ENCODE data around the gene ATP11A.
A peak's percentile ranks its signal among the peaks of the same experiment; 100 is the strongest.

The ATP11A gene

DNA sequence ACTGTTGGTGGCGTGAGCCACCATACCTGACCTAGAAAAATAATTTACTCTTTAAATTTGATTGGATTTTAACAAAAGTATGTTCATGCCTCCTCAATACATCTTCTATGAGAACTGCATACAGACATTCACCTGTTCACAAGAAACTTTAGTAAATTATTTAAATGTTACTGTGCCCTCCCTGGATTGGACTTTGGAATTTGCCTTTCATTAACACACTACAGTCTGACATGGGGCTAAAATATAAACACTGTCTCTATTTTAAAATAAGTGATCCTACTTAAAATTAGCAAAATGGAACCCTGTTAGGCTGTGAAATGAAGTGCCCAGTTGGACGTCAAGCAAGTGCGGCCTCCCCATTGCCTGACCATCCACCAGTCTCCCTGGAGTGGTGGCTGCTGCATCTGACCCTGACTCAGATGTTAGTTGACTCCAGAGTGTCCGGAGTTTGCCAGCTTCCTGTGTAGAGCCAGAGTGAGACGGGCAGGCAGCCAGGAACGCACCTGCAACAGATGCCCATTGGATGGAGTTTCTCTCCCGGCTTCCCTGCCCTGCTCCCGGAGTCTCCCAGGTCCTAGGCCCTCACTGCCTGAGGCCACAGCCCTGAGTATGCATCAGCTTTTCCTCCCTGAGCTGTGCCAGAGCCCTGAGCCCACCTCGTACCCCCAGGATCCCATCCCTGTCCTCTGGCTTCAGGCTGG is 45.9 kb upstream of the ATP11A start:
- Histone ChIP-seq H3K27me3 (ENCODE audit: control insufficient read depth in 1 of 2, insufficient read depth in 1 of 2, low read length in 2 of 2) (peaks cover 12 to 31% of the 10 kb centered on the region in 2 experiments), H3K36me3 (ENCODE audit: control insufficient read depth in 1 of 2, insufficient read depth in 2 of 2, low read depth in 1 of 2, low read length in 2 of 2) (no peaks in the 10 kb centered on the region), H4K91ac (ENCODE audit: low read length) (no peak overlapping the region), H2AFZ (ENCODE audit: low read depth, low read length) (no peak overlapping the region), H3K4me1 (ENCODE audit: control insufficient read depth, insufficient read depth, low read depth, low read length) (peaks cover 6% of the 10 kb centered on the region), H3K18ac (ENCODE audit: low read depth in 1 of 2, low read length in 2 of 2) (no peak overlapping the region), H2BK120ac (ENCODE audit: low read depth, low read length) (no peak overlapping the region), H2BK15ac (ENCODE audit: low read depth, poor library complexity, severe bottlenecking) (no peak overlapping the region), H2AK5ac (ENCODE audit: low read length, severe bottlenecking) (no peak overlapping the region), H3K23ac (ENCODE audit: low read length in 2 of 2) (no peak overlapping the region), H3K27ac (ENCODE audit: low read length, poor library complexity, severe bottlenecking) (no peak overlapping the region), H3K79me1 (replicated peaks; ENCODE audit: low read length, poor library complexity, severe bottlenecking) (no peaks in the 10 kb centered on the region), H4K8ac (ENCODE audit: low read length) (no peak overlapping the region), H3K4me3 (ENCODE audit: insufficient read depth in 1 of 2, low read depth in 1 of 2, low read length in 2 of 2) (no peak overlapping the region), H3K4me2 (ENCODE audit: low read length, poor library complexity, severe bottlenecking) (no peak overlapping the region), H2BK12ac (ENCODE audit: low read length in 2 of 2) (no peak overlapping the region), H3K4ac (ENCODE audit: low read depth in 1 of 2, low read length in 2 of 2) (no peak overlapping the region), H3K9me3 (ENCODE audit: control insufficient read depth, low read length) (no peaks in the 10 kb centered on the region), H3K9ac (ENCODE audit: low read length) (no peak overlapping the region), H3K14ac (ENCODE audit: low read length in 2 of 2) (no peak overlapping the region), H2BK5ac (ENCODE audit: low read depth, low read length, poor library complexity, severe bottlenecking) (no peak overlapping the region)
- WGBS, result 87% methylated on average over 7 of the region's 9 CpGs
- DNase-seq, result no peak

DNA sequence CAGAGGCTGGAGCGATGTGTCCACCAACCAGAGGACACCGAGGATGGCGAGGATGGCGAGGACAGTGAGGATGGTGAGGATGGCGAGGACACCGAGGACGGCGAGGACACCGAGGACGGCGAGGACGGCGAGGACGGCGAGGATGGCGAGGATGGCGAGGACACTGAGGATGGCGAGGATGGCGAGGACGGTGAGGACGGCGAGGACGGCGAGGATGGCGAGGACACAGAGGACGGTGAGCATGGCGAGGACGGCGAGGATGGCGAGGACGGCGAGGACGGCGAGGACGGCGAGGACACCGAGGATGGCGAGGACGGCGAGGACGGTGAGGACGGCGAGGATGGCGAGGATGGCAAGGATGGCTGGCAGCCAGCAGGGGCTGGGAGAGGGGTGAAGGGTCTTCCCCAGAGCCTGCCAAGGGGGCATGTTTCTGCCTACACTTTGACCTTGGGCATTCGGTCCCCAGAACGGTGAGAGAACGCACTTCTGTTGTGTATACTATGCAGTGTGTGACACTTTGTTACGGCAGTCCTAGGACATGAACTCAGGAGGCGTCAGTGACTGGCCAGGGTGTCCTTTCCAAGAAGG is 44.4 kb upstream of the ATP11A start:
- H3K4me2 ChIP-seq (ENCODE audit: low read length, poor library complexity, severe bottlenecking), result no peak overlapping the region
- peak overlapping the region in 1 of 2 experiments; percentile 36 for H3K4ac ChIP-seq (ENCODE audit: low read depth in 1 of 2, low read length in 2 of 2)
- no peak overlapping the region for H3K4me3 ChIP-seq (ENCODE audit: insufficient read depth in 1 of 2, low read depth in 1 of 2, low read length in 2 of 2)
- no peak overlapping the region for H2BK12ac ChIP-seq (ENCODE audit: low read length in 2 of 2)
- no peak overlapping the region for H2BK15ac ChIP-seq (ENCODE audit: low read depth, poor library complexity, severe bottlenecking)
- peaks cover 0 to 16% of the 10 kb centered on the region in 2 experiments for H3K27me3 ChIP-seq (ENCODE audit: control insufficient read depth in 1 of 2, insufficient read depth in 1 of 2, low read length in 2 of 2)
- peak overlapping the region; percentile 79 for H4K91ac ChIP-seq (ENCODE audit: low read length)
- no peaks in the 10 kb centered on the region for H3K36me3 ChIP-seq (ENCODE audit: control insufficient read depth in 1 of 2, insufficient read depth in 2 of 2, low read depth in 1 of 2, low read length in 2 of 2)
- no peak overlapping the region for H3K27ac ChIP-seq (ENCODE audit: low read length, poor library complexity, severe bottlenecking)
- no peak overlapping the region for H2AK5ac ChIP-seq (ENCODE audit: low read length, severe bottlenecking)
- WGBS, result 95% methylated on average over 49 of the region's 49 CpGs
- no peak overlapping the region for H4K8ac ChIP-seq (ENCODE audit: low read length)
- no peaks in the 10 kb centered on the region for H3K9me3 ChIP-seq (ENCODE audit: control insufficient read depth, low read length)
- no peaks in the 10 kb centered on the region for H3K79me1 ChIP-seq (replicated peaks; ENCODE audit: low read length, poor library complexity, severe bottlenecking)
- DNase-seq, result no peak
- peak overlapping the region in 1 of 2 experiments; percentile 39 for H3K14ac ChIP-seq (ENCODE audit: low read length in 2 of 2)
- H2AFZ ChIP-seq (ENCODE audit: low read depth, low read length), result no peak overlapping the region
- H3K4me1 ChIP-seq (ENCODE audit: control insufficient read depth, insufficient read depth, low read depth, low read length), result peaks cover 6% of the 10 kb centered on the region
- no peak overlapping the region for H2BK5ac ChIP-seq (ENCODE audit: low read depth, low read length, poor library complexity, severe bottlenecking)
- no peak overlapping the region for H3K23ac ChIP-seq (ENCODE audit: low read length in 2 of 2)
- no peak overlapping the region for H3K9ac ChIP-seq (ENCODE audit: low read length)
- H2BK120ac ChIP-seq (ENCODE audit: low read depth, low read length), result no peak overlapping the region
- no peak overlapping the region for H3K18ac ChIP-seq (ENCODE audit: low read depth in 1 of 2, low read length in 2 of 2)

DNA sequence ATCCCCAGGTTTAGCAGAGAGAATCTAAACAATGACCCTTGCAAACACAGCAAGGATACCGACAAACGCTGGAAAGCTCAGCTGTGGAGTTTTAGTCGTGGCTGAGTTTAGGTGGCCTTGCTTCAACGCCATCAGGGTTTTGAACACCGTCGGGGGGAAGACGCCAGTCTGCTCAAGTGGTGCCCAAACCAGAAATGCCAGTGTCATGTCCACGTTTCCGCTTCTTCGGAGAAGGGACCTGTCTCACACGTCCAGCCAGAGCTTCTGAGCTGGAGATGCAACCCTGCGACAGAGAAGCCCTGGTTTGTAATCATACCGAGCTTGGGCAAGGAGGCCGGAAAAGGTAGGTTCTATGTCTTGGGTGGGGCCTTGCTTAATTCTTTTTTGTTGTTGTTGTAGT is 42.6 kb upstream of the ATP11A start:
- no peak overlapping the region for H2BK12ac ChIP-seq (ENCODE audit: low read length in 2 of 2)
- H3K9ac ChIP-seq (ENCODE audit: low read length), result no peak overlapping the region

DNA sequence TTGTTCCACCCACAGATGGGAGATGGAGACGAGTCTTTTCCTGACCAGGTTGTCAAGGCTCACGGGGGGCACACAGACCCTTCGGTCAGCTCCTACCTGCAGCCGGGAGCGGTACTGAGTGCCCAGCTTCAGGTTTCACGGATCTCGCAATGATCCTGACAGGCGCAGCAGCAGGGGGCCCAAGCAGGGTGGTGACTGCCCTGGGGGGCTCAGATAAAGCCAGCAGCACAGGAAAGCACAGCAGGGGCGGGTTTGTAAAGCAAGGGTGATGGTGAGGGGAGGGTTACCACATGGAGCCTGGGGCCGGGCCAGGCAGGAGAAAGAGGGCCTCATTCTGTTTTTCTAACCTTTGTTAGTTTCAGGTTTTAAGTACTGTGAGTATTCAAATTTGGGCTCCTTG is 41.7 kb upstream of the ATP11A start:
- Histone ChIP-seq H3K23ac (ENCODE audit: low read length in 2 of 2) (no peak overlapping the region), H2BK120ac (ENCODE audit: low read depth, low read length) (no peak overlapping the region), H2BK12ac (ENCODE audit: low read length in 2 of 2) (no peak overlapping the region), H2AFZ (ENCODE audit: low read depth, low read length) (no peak overlapping the region), H3K9ac (ENCODE audit: low read length) (no peak overlapping the region), H2AK5ac (ENCODE audit: low read length, severe bottlenecking) (no peak overlapping the region), H4K91ac (ENCODE audit: low read length) (no peak overlapping the region), H3K18ac (ENCODE audit: low read depth in 1 of 2, low read length in 2 of 2) (no peak overlapping the region), H3K4me2 (ENCODE audit: low read length, poor library complexity, severe bottlenecking) (no peak overlapping the region), H3K4me3 (ENCODE audit: insufficient read depth in 1 of 2, low read depth in 1 of 2, low read length in 2 of 2) (no peak overlapping the region), H3K27ac (ENCODE audit: low read length, poor library complexity, severe bottlenecking) (no peak overlapping the region), H3K27me3 (ENCODE audit: control insufficient read depth in 1 of 2, insufficient read depth in 1 of 2, low read length in 2 of 2) (peaks cover 0 to 3% of the 10 kb centered on the region in 2 experiments), H3K4me1 (ENCODE audit: control insufficient read depth, insufficient read depth, low read depth, low read length) (peaks cover 8% of the 10 kb centered on the region), H2BK5ac (ENCODE audit: low read depth, low read length, poor library complexity, severe bottlenecking) (no peak overlapping the region), H2BK15ac (ENCODE audit: low read depth, poor library complexity, severe bottlenecking) (no peak overlapping the region), H3K4ac (ENCODE audit: low read depth in 1 of 2, low read length in 2 of 2) (no peak overlapping the region), H3K9me3 (ENCODE audit: control insufficient read depth, low read length) (no peaks in the 10 kb centered on the region), H4K8ac (ENCODE audit: low read length) (peak overlapping the region; percentile 55), H3K79me1 (replicated peaks; ENCODE audit: low read length, poor library complexity, severe bottlenecking) (no peaks in the 10 kb centered on the region), H3K36me3 (ENCODE audit: control insufficient read depth in 1 of 2, insufficient read depth in 2 of 2, low read depth in 1 of 2, low read length in 2 of 2) (no peaks in the 10 kb centered on the region), H3K14ac (ENCODE audit: low read length in 2 of 2) (no peak overlapping the region)
- WGBS, result 75% methylated on average over 10 of the region's 10 CpGs
- DNase-seq, result no peak

More for the DNA sequence above, 42.6 kb upstream of the ATP11A start:
- Histone ChIP-seq H3K4me2 (ENCODE audit: low read length, poor library complexity, severe bottlenecking) (no peak overlapping the region), H4K91ac (ENCODE audit: low read length) (no peak overlapping the region), H2BK5ac (ENCODE audit: low read depth, low read length, poor library complexity, severe bottlenecking) (no peak overlapping the region), H3K4me3 (ENCODE audit: insufficient read depth in 1 of 2, low read depth in 1 of 2, low read length in 2 of 2) (no peak overlapping the region), H3K36me3 (ENCODE audit: control insufficient read depth in 1 of 2, insufficient read depth in 2 of 2, low read depth in 1 of 2, low read length in 2 of 2) (no peaks in the 10 kb centered on the region), H3K23ac (ENCODE audit: low read length in 2 of 2) (no peak overlapping the region), H2AK5ac (ENCODE audit: low read length, severe bottlenecking) (no peak overlapping the region), H3K27ac (ENCODE audit: low read length, poor library complexity, severe bottlenecking) (no peak overlapping the region), H3K4me1 (ENCODE audit: control insufficient read depth, insufficient read depth, low read depth, low read length) (peaks cover 6% of the 10 kb centered on the region), H3K9me3 (ENCODE audit: control insufficient read depth, low read length) (no peaks in the 10 kb centered on the region), H3K4ac (ENCODE audit: low read depth in 1 of 2, low read length in 2 of 2) (no peak overlapping the region), H3K27me3 (ENCODE audit: control insufficient read depth in 1 of 2, insufficient read depth in 1 of 2, low read length in 2 of 2) (peaks cover 0 to 9% of the 10 kb centered on the region in 2 experiments), H2AFZ (ENCODE audit: low read depth, low read length) (no peak overlapping the region), H3K18ac (ENCODE audit: low read depth in 1 of 2, low read length in 2 of 2) (no peak overlapping the region), H2BK15ac (ENCODE audit: low read depth, poor library complexity, severe bottlenecking) (no peak overlapping the region), H4K8ac (ENCODE audit: low read length) (no peak overlapping the region), H3K14ac (ENCODE audit: low read length in 2 of 2) (no peak overlapping the region), H3K79me1 (replicated peaks; ENCODE audit: low read length, poor library complexity, severe bottlenecking) (no peaks in the 10 kb centered on the region), H2BK120ac (ENCODE audit: low read depth, low read length) (no peak overlapping the region)
- WGBS, result 85% methylated on average over 14 of the region's 14 CpGs
- no peak for DNase-seq

Measured in mesenchymal stem cell (in vitro differentiated cells and primary cell).